IMR-90 (cell line): Measurements from ENCODE around the gene C10orf95. TPM values are rescaled to one million over a fixed set of nuclear protein-coding genes. Genes with fewer than 3 reads are reported as not detected.

Source experiments
- ATAC-seq: fragments of 200-7000 bp; cut with Tn5 transposase; 2 replicates; pipeline ENCODE4 v1.9.1; 2020; ENCODE audit warnings: low read depth, mild to moderate bottlenecking, moderate library complexity
- BruUV-seq: library from RNA; stranded (reverse); fragments of 400-500 nt; replicated peaks from 2 replicates; lab custom pipeline; 2021; lab: Mats Ljungman, UMichigan
- CTCF ChIA-PET: fragments of 300-600 bp; formaldehyde crosslinking; extraction: SDS; loops from one replicate; lab custom pipeline; 2021; ENCODE audit warnings: antibody characterized with exemption; lab: Yijun Ruan, JAX
- POLR2A ChIA-PET: fragments of 300-600 bp; sonication (Branson Sonifier 250); formaldehyde crosslinking; loops from one replicate; lab custom pipeline; 2022; ENCODE audit warnings: antibody characterized with exemption; ENCODE audit not compliant: unreplicated experiment; lab: Charles Lee
- DNase-seq: peaks from one replicate; pipeline ENCODE4 v3.0.0; 2013
- H2AFZ ChIP-seq: replicated peaks from 2 replicates; pipeline ENCODE3; 2013; ENCODE audit warnings: low read length, mild to moderate bottlenecking; ENCODE audit not compliant: poor library complexity
- H2AK5ac ChIP-seq: 2 replicates; pipeline ENCODE4 v1.6.1; 2013; ENCODE audit warnings: low read depth, low read length, inconsistent platforms
- H2AK9ac ChIP-seq: replicated peaks from 2 replicates; pipeline ENCODE3; 2013; ENCODE audit warnings: mild to moderate bottlenecking, low read depth, low read length, moderate library complexity; ENCODE audit not compliant: poor library complexity
- H2BK120ac ChIP-seq: 2 replicates; pipeline ENCODE4 v1.6.1; 2013; ENCODE audit warnings: low read depth, low read length, inconsistent platforms
- H2BK15ac ChIP-seq: 3 replicates; pipeline ENCODE4 v1.6.1; 2013; ENCODE audit warnings: low read depth, low read length, inconsistent platforms
- H2BK20ac ChIP-seq: 2 replicates; pipeline ENCODE4 v1.6.1; 2013; ENCODE audit warnings: low read depth, mild to moderate bottlenecking, inconsistent platforms, low read length, moderate library complexity
- H2BK5ac ChIP-seq: 2 replicates; pipeline ENCODE4 v1.6.1; 2013; ENCODE audit warnings: mild to moderate bottlenecking, low read depth, low read length, inconsistent platforms; ENCODE audit not compliant: poor library complexity, severe bottlenecking
- H3K14ac ChIP-seq: replicated peaks from 2 replicates; pipeline ENCODE4 v1.6.1; 2013; ENCODE audit warnings: low read depth, low read length, inconsistent platforms
- H3K18ac ChIP-seq: 2 replicates; pipeline ENCODE4 v1.6.1; 2013; ENCODE audit warnings: low read depth, low read length, control low read depth
- H3K23ac ChIP-seq: 2 replicates; pipeline ENCODE4 v1.6.1; 2013; ENCODE audit warnings: low read depth, low read length, inconsistent platforms
- H3K27ac ChIP-seq: 2 replicates; pipeline ENCODE4 v1.5.1; 2013; ENCODE audit warnings: mild to moderate bottlenecking, control low read depth, low read length; ENCODE audit not compliant: insufficient read depth
- H3K27me3 ChIP-seq: 2 replicates; pipeline ENCODE4 v1.6.1; 2013; ENCODE audit warnings: low read length; ENCODE audit not compliant: control insufficient read depth, insufficient read depth
- H3K36me3 ChIP-seq: 2 replicates; pipeline ENCODE4 v1.6.1; 2013; ENCODE audit warnings: low read length, mixed read lengths; ENCODE audit not compliant: control insufficient read depth, insufficient read depth
- H3K4ac ChIP-seq: 2 replicates; pipeline ENCODE4 v1.6.1; 2013; ENCODE audit warnings: low read depth, low read length, inconsistent platforms
- H3K4me1 ChIP-seq: 2 replicates; pipeline ENCODE4 v1.6.1; 2013; ENCODE audit warnings: low read length, mixed read lengths; ENCODE audit not compliant: control insufficient read depth, insufficient read depth
- H3K4me2 ChIP-seq: 2 replicates; pipeline ENCODE4 v1.6.1; 2013; ENCODE audit warnings: low read depth, mild to moderate bottlenecking, control low read depth, low read length, moderate library complexity
- H3K4me3 ChIP-seq: 2 replicates; pipeline ENCODE4 v1.5.1; 2013; ENCODE audit warnings: low read depth, mild to moderate bottlenecking, control low read depth, low read length, moderate library complexity; ENCODE audit not compliant: insufficient read depth
- H3K56ac ChIP-seq: 2 replicates; pipeline ENCODE4 v1.6.1; 2013; ENCODE audit warnings: low read length, inconsistent platforms; ENCODE audit not compliant: insufficient read depth; ENCODE audit errors: extremely low read depth
- H3K79me1 ChIP-seq, 2 experiments: 2 replicates each; pipeline ENCODE4 v1.6.1; 2013; ENCODE audit warnings: low read length in 2 of 2, inconsistent platforms in 1 of 2, low read depth in 1 of 2
- H3K9ac ChIP-seq: 2 replicates; pipeline ENCODE4 v1.6.1; 2013; ENCODE audit warnings: low read depth, low read length, control low read depth
- H3K9me1 ChIP-seq: 2 replicates; pipeline ENCODE4 v1.6.1; 2013; ENCODE audit warnings: low read length, inconsistent platforms; ENCODE audit not compliant: insufficient read depth
- H3K9me3 ChIP-seq: 2 replicates; pipeline ENCODE4 v1.6.1; 2013; ENCODE audit warnings: low read length; ENCODE audit not compliant: control insufficient read depth, insufficient read depth
- H4K20me1 ChIP-seq: 2 replicates; pipeline ENCODE4 v1.6.1; 2013; ENCODE audit warnings: low read length, inconsistent platforms; ENCODE audit not compliant: insufficient read depth
- H4K5ac ChIP-seq: 2 replicates; pipeline ENCODE4 v1.6.1; 2013; ENCODE audit warnings: mild to moderate bottlenecking, low read depth, low read length, control low read depth
- H4K8ac ChIP-seq, 2 experiments: 2 replicates each; pipeline ENCODE4 v1.6.1; 2013; ENCODE audit warnings: low read depth in 2 of 2, low read length in 2 of 2, control low read depth in 1 of 2, inconsistent platforms in 1 of 2
- H4K91ac ChIP-seq: 2 replicates; pipeline ENCODE4 v1.6.1; 2013; ENCODE audit warnings: low read depth, low read length, inconsistent platforms; ENCODE audit not compliant: insufficient read depth
- CEBPB ChIP-seq: IDR thresholded peaks from 2 replicates; pipeline ENCODE4 v1.6.1; 2012; ENCODE audit warnings: low read depth, low read length, improper control_type of control experiment
- MAZ ChIP-seq: IDR thresholded peaks from 2 replicates; pipeline ENCODE4 v1.6.1; 2012; ENCODE audit warnings: low read depth, mild to moderate bottlenecking, low read length, improper control_type of control experiment, moderate library complexity, borderline replicate concordance
- NFE2L2 ChIP-seq: fragments of 150-350 bp; IDR thresholded peaks from 2 replicates; pipeline ENCODE4 v1.6.1; 2016; ENCODE audit warnings: low read depth, mild to moderate bottlenecking, low read length
- POLR2A ChIP-seq: IDR thresholded peaks from 2 replicates; pipeline ENCODE4 v1.6.1; 2012; ENCODE audit warnings: mild to moderate bottlenecking, low read depth, low read length
- RCOR1 ChIP-seq: IDR thresholded peaks from 2 replicates; pipeline ENCODE4 v1.6.1; 2012; ENCODE audit warnings: mild to moderate bottlenecking, low read length, improper control_type of control experiment; ENCODE audit not compliant: insufficient replicate concordance
- WGBS, 2 experiments: methylation state at CpG; one replicate each; pipeline versions ENCODE4 v1.1.5 to v1.1.7; 2013; ENCODE audit warnings: missing lambda C conversion rate in 2 of 2; ENCODE audit not compliant: insufficient read length in 1 of 2; ENCODE audit errors: extremely low coverage in 2 of 2; 5-methylcytosine and 5-hydroxymethylcytosine counted together
- dilution Hi-C: fragments of 300-500 bp; cut with HindIII; formaldehyde crosslinking; loops from one replicate; pipeline ENCODE4 v1.14.3; 2018; ENCODE audit warnings: low sequenced_read_pairs; ENCODE audit not compliant: unreplicated experiment
- in situ Hi-C: fragments of 300-500 bp; cut with MboI; formaldehyde crosslinking; loops from 3 replicates; pipeline ENCODE4 v1.14.3; 2019; ENCODE audit warnings: low sequenced_read_pairs, inconsistent platforms, mixed read lengths
- intact Hi-C: fragments of 100-400 bp; cut with micrococcal nuclease; formaldehyde crosslinking; loops from 2 replicates; pipeline ENCODE4 v1.10.0; 2022
- polyA plus RNA-seq, 3 experiments: library from polyadenylated mRNA; depleted of rRNA; stranded (reverse); fragments of >200 nt; gene quantifications; 2 replicates each; pipeline ENCODE4 v1.2.3, GENCODE V29; 2012; ENCODE audit warnings: low replicate concordance in 1 of 3
- total RNA-seq: library from RNA; depleted of rRNA; stranded (reverse); fragments of >200 nt; gene quantifications from 2 replicates; pipeline ENCODE4 v1.2.3, GENCODE V29; 2012

The C10orf95 gene
- total and polyA plus RNA-seq, 2 of the 4 experiments (the other 2 are of a cell fraction), result not detected

- no peak overlapping the region for H3K27ac ChIP-seq
- H2AK5ac ChIP-seq, result no peak overlapping the region
- no peak overlapping the region for H2BK120ac ChIP-seq
- peaks cover 17% of the 10 kb centered on the region; the same call in 1 of the 2 replicates for H3K27me3 ChIP-seq
- intact Hi-C loops, result no loop called here
- H3K9ac ChIP-seq, result no peak overlapping the region
- DNase-seq, result no peak
- no peak for ATAC-seq
- no peak overlapping the region for H4K91ac ChIP-seq
- POLR2A ChIA-PET, result interaction anchor here (1.0 kb wide), 1 partner anchor 10 kb away, joined by 3 read pairs; the partner anchor contains the start of gene NFKB2
- no TSS peak for BruUV-seq
- TF ChIP-seq RCOR1 (no peak), NFE2L2 (no peak), POLR2A (no peak), CEBPB (no peak), MAZ (no peak)
- H4K5ac ChIP-seq, result no peak overlapping the region
- no peak overlapping the region for H3K14ac ChIP-seq
- no peak overlapping the region for H4K8ac ChIP-seq
- no peak overlapping the region for H3K23ac ChIP-seq
- H3K56ac ChIP-seq, result no peak overlapping the region
- dilution Hi-C loops, result no loop called here
- no peak overlapping the region for H3K4ac ChIP-seq
- H2BK5ac ChIP-seq, result no peak overlapping the region
- no peak overlapping the region for H2BK15ac ChIP-seq
- no peak overlapping the region for H2BK20ac ChIP-seq
- H3K9me3 ChIP-seq, result no peaks in the 10 kb centered on the region
- H2AFZ ChIP-seq, result no peak overlapping the region
- H3K79me1 ChIP-seq, result peaks cover 4 to 5% of the 10 kb centered on the region in 2 experiments; a peak in 3 of 4 replicates
- WGBS, 2 experiments, result no CpG with 5 or more reads among the region's 6 CpGs
- H3K4me3 ChIP-seq, result no peak overlapping the region
- CTCF ChIA-PET, result no interaction called here
- H4K20me1 ChIP-seq, result peaks cover 6% of the 10 kb centered on the region
- H3K18ac ChIP-seq, result no peak overlapping the region
- H3K4me1 ChIP-seq, result peaks cover 14% of the 10 kb centered on the region
- peaks cover 19% of the 10 kb centered on the region for H3K36me3 ChIP-seq
- no peak overlapping the region for H3K4me2 ChIP-seq
- H3K9me1 ChIP-seq, result peaks cover 11% of the 10 kb centered on the region; the same call in 1 of the 2 replicates
- in situ Hi-C loops, result no loop called here
- no peak overlapping the region for H2AK9ac ChIP-seq
These were observed 45.7 kb downstream of the C10orf95 start for GRCh38 chr10:102405632-102406031.
